ENCODE results near the gene TNKS1BP1. TPM values are rescaled to one million over a fixed set of nuclear protein-coding genes. Genes with fewer than 3 reads are reported as not detected.

Gene TNKS1BP1
- total and polyA plus RNA-seq, 2 experiments from 2014 or later, result 54.9 to 104 TPM

- Histone ChIP-seq H3K4me3 (no peak overlapping the region), H3K4me1 (ENCODE audit: insufficient read depth) (peaks cover 6% of the 10 kb centered on the region), H3K79me2 (peaks cover 35% of the 10 kb centered on the region), H3K4me2 (no peak overlapping the region), H3K9me2 (replicated peaks; ENCODE audit: insufficient read depth) (no peaks in the 10 kb centered on the region), H3K36me3 (replicated peaks; ENCODE audit: insufficient read depth, low read depth) (peaks cover 10% of the 10 kb centered on the region), H3K27ac (no peak overlapping the region), H4K20me1 (ENCODE audit: insufficient read depth, poor library complexity, severe bottlenecking) (peaks cover 19% of the 10 kb centered on the region), H3K27me3 (no peaks in the 10 kb centered on the region), H2AFZ (no peak overlapping the region), H3K9me3 (ENCODE audit: low read depth) (no peaks in the 10 kb centered on the region)
- WGBS (ENCODE audit: low lambda C conversion rate, missing lambda C conversion rate), result 100% methylated on average over 9 of the region's 15 CpGs
- DNase-seq (ENCODE audit: low spot score), result no peak
- no peak for TF ChIP-seq EZH2 (IDR thresholded peaks at IDR 0.05; ENCODE audit: borderline replicate concordance)
- no peak for TF ChIP-seq EZH2phosphoT487 (IDR thresholded peaks at IDR 0.05; ENCODE audit: low read depth, severe bottlenecking, unreplicated experiment)
- no peak for TF ChIP-seq CTCF (IDR thresholded peaks at IDR 0.05; ENCODE audit: poor library complexity)
Observed at GRCh38 chr11:57302489-57302888, 22.3 kb downstream of the TNKS1BP1 start.

- Histone ChIP-seq H3K4me1 (ENCODE audit: insufficient read depth) (peaks cover 6% of the 10 kb centered on the region), H3K4me2 (no peak overlapping the region), H3K27me3 (no peaks in the 10 kb centered on the region), H2AFZ (no peak overlapping the region), H4K20me1 (ENCODE audit: insufficient read depth, poor library complexity, severe bottlenecking) (peaks cover 19% of the 10 kb centered on the region), H3K9me3 (ENCODE audit: low read depth) (no peaks in the 10 kb centered on the region), H3K9me2 (replicated peaks; ENCODE audit: insufficient read depth) (no peaks in the 10 kb centered on the region), H3K4me3 (no peak overlapping the region), H3K27ac (no peak overlapping the region), H3K36me3 (replicated peaks; ENCODE audit: insufficient read depth, low read depth) (peaks cover 10% of the 10 kb centered on the region), H3K79me2 (peaks cover 29% of the 10 kb centered on the region)
- WGBS (ENCODE audit: low lambda C conversion rate, missing lambda C conversion rate), result 98% methylated on average over 27 of the region's 27 CpGs
- TF ChIP-seq EZH2phosphoT487 (IDR thresholded peaks at IDR 0.05; ENCODE audit: low read depth, severe bottlenecking, unreplicated experiment), result no peak
- no peak for TF ChIP-seq EZH2 (IDR thresholded peaks at IDR 0.05; ENCODE audit: borderline replicate concordance)
- TF ChIP-seq CTCF (IDR thresholded peaks at IDR 0.05; ENCODE audit: poor library complexity), result no peak
- no peak for DNase-seq (ENCODE audit: low spot score)
Observed at GRCh38 chr11:57301711-57302423, 22.9 kb downstream of the TNKS1BP1 start.

DNA sequence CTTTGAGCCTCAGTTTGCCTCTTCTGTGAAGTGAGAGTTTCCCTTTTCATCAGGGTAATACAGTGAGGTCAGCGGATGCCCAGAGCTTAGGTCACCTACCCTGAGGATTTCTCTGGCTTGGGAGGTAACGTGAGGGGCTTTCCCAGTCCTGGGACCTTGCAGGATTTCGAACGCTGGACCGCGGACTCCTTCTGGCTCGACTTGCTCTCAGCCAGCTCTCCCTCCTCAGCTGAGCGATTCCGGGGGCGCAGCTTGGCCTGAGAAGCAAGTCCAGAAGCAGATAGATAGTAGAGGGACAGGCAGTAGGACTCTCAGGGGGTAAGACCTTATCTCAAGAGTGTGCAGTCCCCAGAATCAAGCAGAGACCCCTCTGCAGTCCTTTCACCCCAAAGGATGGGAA lies 24.0 kb downstream of the TNKS1BP1 start:
- Histone ChIP-seq H3K9me3 (ENCODE audit: low read depth) (no peaks in the 10 kb centered on the region), H4K20me1 (ENCODE audit: insufficient read depth, poor library complexity, severe bottlenecking) (peaks cover 14% of the 10 kb centered on the region), H3K27ac (no peak overlapping the region), H3K9me2 (replicated peaks; ENCODE audit: insufficient read depth) (no peaks in the 10 kb centered on the region), H3K36me3 (replicated peaks; ENCODE audit: insufficient read depth, low read depth) (peaks cover 10% of the 10 kb centered on the region), H3K4me3 (no peak overlapping the region), H3K27me3 (no peaks in the 10 kb centered on the region), H3K79me2 (peaks cover 19% of the 10 kb centered on the region), H2AFZ (no peak overlapping the region), H3K4me1 (ENCODE audit: insufficient read depth) (peaks cover 6% of the 10 kb centered on the region), H3K4me2 (no peak overlapping the region)
- DNase-seq (ENCODE audit: low spot score), result no peak
- 97% methylated on average over 10 of the region's 10 CpGs for WGBS (ENCODE audit: low lambda C conversion rate, missing lambda C conversion rate)
- TF ChIP-seq CTCF (IDR thresholded peaks at IDR 0.05; ENCODE audit: poor library complexity) (no peak), EZH2 (IDR thresholded peaks at IDR 0.05; ENCODE audit: borderline replicate concordance) (no peak), EZH2phosphoT487 (IDR thresholded peaks at IDR 0.05; ENCODE audit: low read depth, severe bottlenecking, unreplicated experiment) (no peak)
